ENCODE results near the gene ASAP3. TPM values are rescaled to one million over a fixed set of nuclear protein-coding genes. Genes with fewer than 3 reads are reported as not detected.

The ASAP3 gene
- total and polyA plus RNA-seq, 9 of the 15 experiments (the other 6 are each of a cell fraction or from before 2014, with no cell fraction given): 1.7 to 31.2 (median 17.4) TPM

DNA sequence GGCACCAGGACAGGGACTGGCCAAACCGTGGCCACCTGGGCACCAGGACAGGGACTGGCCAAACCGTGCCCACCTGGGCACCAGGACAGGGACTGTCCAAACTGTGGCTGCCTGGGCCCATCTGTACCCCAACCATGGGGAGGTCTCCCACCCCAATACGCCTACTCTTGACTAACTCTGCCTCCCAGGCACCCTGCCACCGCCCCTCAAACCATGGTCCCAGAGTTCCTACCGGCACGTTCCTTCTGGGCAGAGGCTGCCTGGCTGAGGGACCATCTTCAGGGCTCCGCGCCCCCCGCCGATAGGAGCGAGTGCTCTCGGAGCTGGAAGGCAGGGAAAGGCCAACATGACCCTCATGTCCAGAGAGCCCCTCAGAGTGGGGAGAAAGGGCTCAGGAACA is 53.2 kb downstream of the ASAP3 start (continued):
- TF ChIP-seq, protein P1, sequence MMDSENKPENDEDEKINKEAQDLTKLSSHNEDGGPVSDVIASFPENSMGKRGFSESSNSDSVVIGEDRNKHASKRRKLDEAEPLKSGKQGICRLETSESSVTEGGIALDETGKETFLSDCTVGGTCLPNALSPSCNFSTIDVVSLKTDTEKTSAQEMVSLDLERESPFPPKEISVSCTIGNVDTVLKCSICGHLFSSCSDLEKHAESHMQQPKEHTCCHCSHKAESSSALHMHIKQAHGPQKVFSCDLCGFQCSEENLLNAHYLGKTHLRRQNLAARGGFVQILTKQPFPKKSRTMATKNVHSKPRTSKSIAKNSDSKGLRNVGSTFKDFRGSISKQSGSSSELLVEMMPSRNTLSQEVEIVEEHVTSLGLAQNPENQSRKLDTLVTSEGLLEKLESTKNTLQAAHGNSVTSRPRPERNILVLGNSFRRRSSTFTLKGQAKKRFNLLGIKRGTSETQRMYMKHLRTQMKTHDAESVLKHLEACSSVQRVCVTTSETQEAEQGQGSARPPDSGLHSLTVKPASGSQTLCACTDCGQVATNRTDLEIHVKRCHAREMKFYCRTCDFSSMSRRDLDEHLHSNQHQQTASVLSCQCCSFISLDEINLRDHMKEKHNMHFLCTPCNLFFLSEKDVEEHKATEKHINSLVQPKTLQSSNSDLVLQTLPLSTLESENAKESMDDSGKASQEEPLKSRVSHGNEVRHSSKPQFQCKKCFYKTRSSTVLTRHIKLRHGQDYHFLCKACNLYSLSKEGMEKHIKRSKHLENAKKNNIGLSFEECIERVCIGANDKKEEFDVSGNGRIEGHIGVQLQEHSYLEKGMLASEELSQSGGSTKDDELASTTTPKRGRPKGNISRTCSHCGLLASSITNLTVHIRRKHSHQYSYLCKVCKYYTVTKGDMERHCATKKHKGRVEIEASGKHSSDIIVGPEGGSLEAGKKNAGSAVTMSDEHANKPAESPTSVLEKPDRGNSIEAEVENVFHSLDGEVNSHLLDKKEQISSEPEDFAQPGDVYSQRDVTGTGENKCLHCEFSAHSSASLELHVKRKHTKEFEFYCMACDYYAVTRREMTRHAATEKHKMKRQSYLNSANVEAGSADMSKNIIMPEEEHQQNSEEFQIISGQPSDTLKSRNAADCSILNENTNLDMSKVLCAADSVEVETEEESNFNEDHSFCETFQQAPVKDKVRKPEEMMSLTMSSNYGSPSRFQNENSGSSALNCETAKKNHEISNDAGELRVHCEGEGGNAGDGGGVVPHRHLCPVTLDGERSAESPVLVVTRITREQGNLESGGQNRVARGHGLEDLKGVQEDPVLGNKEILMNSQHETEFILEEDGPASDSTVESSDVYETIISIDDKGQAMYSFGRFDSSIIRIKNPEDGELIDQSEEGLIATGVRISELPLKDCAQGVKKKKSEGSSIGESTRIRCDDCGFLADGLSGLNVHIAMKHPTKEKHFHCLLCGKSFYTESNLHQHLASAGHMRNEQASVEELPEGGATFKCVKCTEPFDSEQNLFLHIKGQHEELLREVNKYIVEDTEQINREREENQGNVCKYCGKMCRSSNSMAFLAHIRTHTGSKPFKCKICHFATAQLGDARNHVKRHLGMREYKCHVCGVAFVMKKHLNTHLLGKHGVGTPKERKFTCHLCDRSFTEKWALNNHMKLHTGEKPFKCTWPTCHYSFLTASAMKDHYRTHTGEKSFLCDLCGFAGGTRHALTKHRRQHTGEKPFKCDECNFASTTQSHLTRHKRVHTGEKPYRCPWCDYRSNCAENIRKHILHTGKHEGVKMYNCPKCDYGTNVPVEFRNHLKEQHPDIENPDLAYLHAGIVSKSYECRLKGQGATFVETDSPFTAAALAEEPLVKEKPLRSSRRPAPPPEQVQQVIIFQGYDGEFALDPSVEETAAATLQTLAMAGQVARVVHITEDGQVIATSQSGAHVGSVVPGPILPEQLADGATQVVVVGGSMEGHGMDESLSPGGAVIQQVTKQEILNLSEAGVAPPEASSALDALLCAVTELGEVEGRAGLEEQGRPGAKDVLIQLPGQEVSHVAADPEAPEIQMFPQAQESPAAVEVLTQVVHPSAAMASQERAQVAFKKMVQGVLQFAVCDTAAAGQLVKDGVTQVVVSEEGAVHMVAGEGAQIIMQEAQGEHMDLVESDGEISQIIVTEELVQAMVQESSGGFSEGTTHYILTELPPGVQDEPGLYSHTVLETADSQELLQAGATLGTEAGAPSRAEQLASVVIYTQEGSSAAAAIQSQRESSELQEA (IDR thresholded peaks at IDR 0.05; ENCODE audit: low read depth): no peak
- TF ChIP-seq CHD2 (IDR thresholded peaks at IDR 0.05; ENCODE audit: low read depth, low read length) (no peak), ZFX (CRISPR knock-in tag; IDR thresholded peaks at IDR 0.05) (no peak)
